ENCODE data around the gene DCST1. TPM values are rescaled to one million over a fixed set of nuclear protein-coding genes. Genes with fewer than 3 reads are reported as not detected.
A peak's percentile ranks its signal among the peaks of the same experiment; 100 is the strongest.

DCST1 gene
- total RNA-seq, 1 experiment from 2014 or later, result 0.15 TPM

- Mint-ChIP-seq H3K4me1 (peaks cover 33% of the 10 kb centered on the region), H3K9me3 (no peaks in the 10 kb centered on the region), H3K36me3 (no peaks in the 10 kb centered on the region), H3K27ac (peak within 1 kb of the TSS; percentile 72; the same call in 1 of the 2 replicates), H3K27me3 (ENCODE audit: low read depth) (peaks cover 20% of the 10 kb centered on the region), H3K4me3 (peak within 1 kb of the TSS; percentile 82)
- ATAC-seq, result peak; percentile 72
- ChIA-PET CTCF (interaction anchor here (0.6 to 9.4 kb wide), 49 partner anchors 8 to 977 kb away, joined by 3 to 176 read pairs (median 6); partner anchors contain the start of genes EFNA3, EFNA4, FLAD1 and KRTCAP2), POLR2A (interaction anchor here (0.6 to 0.7 kb wide), 3 partner anchors 15 to 52 kb away, joined by 3 to 4 read pairs (median 4); no protein-coding TSS in a partner anchor)
- peak; percentile 92 for DNase-seq (ENCODE audit: low spot score)
- TF ChIP-seq ATF1 (CRISPR knock-in tag; IDR thresholded peaks at IDR 0.05) (no peak; the same call in 1 of the 2 replicates), ZNF512 (CRISPR knock-in tag; IDR thresholded peaks at IDR 0.05; ENCODE audit: borderline replicate concordance) (no peak), JAZF1 (CRISPR knock-in tag; IDR thresholded peaks at IDR 0.05) (no peak), ZNF416 (CRISPR knock-in tag; IDR thresholded peaks at IDR 0.05) (no peak; the same call in 1 of the 2 replicates), SMAD4 (CRISPR knock-in tag; IDR thresholded peaks at IDR 0.05) (no peak), ZMAT4 (CRISPR knock-in tag; IDR thresholded peaks at IDR 0.05) (no peak), ZSCAN18 (CRISPR knock-in tag; IDR thresholded peaks at IDR 0.05) (no peak), NR2C2 (CRISPR knock-in tag; IDR thresholded peaks at IDR 0.05) (no peak), ATF2 (CRISPR knock-in tag; IDR thresholded peaks at IDR 0.05; ENCODE audit: borderline replicate concordance, low read depth) (no peak), TP53 (CRISPR knock-in tag; IDR thresholded peaks at IDR 0.05) (no peak), RELA (CRISPR knock-in tag; IDR thresholded peaks at IDR 0.05; ENCODE audit: borderline replicate concordance) (no peak), USF1 (CRISPR knock-in tag; IDR thresholded peaks at IDR 0.05) (peak; percentile 56; the same call in 1 of the 2 replicates), ZNF281 (CRISPR knock-in tag; IDR thresholded peaks at IDR 0.05) (peak; percentile 7; the same call in 1 of the 2 replicates), MAX (CRISPR knock-in tag; IDR thresholded peaks at IDR 0.05) (peak; percentile 95), ATF3 (CRISPR knock-in tag; conservative IDR thresholded peaks at IDR 0.05) (no peak; the same call in 1 of the 2 replicates), KAT7 (CRISPR knock-in tag; IDR thresholded peaks at IDR 0.05; ENCODE audit: borderline replicate concordance) (peak; percentile 80; the same call in 1 of the 2 replicates), ZNF232 (CRISPR knock-in tag; IDR thresholded peaks at IDR 0.05) (peak; percentile 83; the same call in 1 of the 2 replicates), ZBTB21 (CRISPR knock-in tag; IDR thresholded peaks at IDR 0.05; ENCODE audit: borderline replicate concordance) (peak; percentile 31; the same call in 1 of the 2 replicates), JUN (CRISPR knock-in tag; IDR thresholded peaks at IDR 0.05) (no peak), MLX (CRISPR knock-in tag; IDR thresholded peaks at IDR 0.05) (no peak), NFYB (CRISPR knock-in tag; conservative IDR thresholded peaks at IDR 0.05; ENCODE audit: low read depth) (no peak), NR3C1 (CRISPR knock-in tag; conservative IDR thresholded peaks at IDR 0.05; ENCODE audit: low read depth) (no peak), NFATC4 (CRISPR knock-in tag; IDR thresholded peaks at IDR 0.05) (no peak), CREB1 (CRISPR knock-in tag; IDR thresholded peaks at IDR 0.05) (no peak), ESRRA (CRISPR knock-in tag; IDR thresholded peaks at IDR 0.05; ENCODE audit: borderline replicate concordance) (peak; percentile 70; the same call in 1 of the 2 replicates), GTF2I (CRISPR knock-in tag; conservative IDR thresholded peaks at IDR 0.05) (no peak), MXD4 (CRISPR knock-in tag; IDR thresholded peaks at IDR 0.05; ENCODE audit: borderline replicate concordance) (no peak), TEAD1 (CRISPR knock-in tag; IDR thresholded peaks at IDR 0.05) (peak; percentile 88; the same call in 1 of the 2 replicates)
These were observed 17.1 kb downstream of the DCST1 start, which contains the start of gene ADAM15 for GRCh38 chr1:155050560-155051341. Gene ADAM15, plus strand, starts transcription at chr1:155051316. Its CDS starts 71 bp downstream, at chr1:155051387.
